ENCODE data around the gene TSHZ2.

DNA sequence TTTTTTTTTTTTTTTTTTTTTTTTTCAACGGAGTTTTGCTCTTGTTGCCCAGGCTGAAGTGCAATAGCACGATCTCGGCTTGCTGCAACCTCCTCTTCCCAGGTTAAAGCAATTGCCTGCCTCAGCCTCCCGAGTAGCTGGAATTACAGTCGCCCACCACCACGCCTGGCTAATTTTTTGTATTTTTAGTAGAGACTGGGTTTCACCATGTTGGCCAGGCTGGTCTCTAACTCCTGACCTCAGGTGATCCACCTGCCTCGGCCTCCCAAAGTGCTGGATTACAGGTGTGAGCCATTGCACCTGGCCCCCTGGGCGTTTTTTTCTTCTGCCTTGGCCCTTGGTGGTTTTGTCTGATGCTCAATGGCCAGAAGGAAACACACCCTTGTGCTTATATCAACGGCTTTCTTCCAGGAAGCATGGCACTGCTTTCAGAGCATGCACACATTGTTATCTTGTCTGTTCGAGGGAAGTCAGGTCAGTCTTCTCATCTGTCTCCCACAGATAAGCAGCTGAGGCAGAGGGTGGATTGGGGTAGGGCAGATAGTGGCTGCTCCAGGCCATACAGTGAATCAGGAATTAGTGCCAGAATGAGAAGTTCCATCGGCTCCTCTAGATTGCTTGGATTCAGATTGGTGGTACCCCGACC is 203.1 kb downstream of the TSHZ2 start:
- TF ChIP-seq, protein P1, sequence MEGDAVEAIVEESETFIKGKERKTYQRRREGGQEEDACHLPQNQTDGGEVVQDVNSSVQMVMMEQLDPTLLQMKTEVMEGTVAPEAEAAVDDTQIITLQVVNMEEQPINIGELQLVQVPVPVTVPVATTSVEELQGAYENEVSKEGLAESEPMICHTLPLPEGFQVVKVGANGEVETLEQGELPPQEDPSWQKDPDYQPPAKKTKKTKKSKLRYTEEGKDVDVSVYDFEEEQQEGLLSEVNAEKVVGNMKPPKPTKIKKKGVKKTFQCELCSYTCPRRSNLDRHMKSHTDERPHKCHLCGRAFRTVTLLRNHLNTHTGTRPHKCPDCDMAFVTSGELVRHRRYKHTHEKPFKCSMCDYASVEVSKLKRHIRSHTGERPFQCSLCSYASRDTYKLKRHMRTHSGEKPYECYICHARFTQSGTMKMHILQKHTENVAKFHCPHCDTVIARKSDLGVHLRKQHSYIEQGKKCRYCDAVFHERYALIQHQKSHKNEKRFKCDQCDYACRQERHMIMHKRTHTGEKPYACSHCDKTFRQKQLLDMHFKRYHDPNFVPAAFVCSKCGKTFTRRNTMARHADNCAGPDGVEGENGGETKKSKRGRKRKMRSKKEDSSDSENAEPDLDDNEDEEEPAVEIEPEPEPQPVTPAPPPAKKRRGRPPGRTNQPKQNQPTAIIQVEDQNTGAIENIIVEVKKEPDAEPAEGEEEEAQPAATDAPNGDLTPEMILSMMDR (IDR thresholded peaks at IDR 0.05), result no peak
- TF ChIP-seq POLR2A (IDR thresholded peaks at IDR 0.05), result no peak

All from heart left ventricle (tissue), 13 donors.